Measurements from ENCODE around the gene KDM7A.

DNA sequence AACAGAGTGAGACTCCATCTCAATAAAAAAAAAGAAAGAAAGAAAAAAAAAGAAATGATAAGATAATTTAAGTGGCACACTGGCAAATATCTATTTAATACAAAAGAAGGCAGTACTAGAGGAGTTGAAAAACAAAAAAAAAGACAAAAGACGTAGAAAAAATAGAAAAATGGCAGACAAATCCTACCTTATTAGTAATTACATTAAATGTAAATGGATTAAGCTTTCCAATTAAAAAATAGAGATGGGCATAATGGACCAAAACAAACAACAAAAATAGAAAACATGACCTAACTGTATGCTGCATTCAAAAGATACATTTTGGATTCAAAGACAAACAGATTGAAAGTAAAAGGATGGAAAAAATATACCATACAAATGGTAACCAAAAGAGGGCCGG lies 108.8 kb downstream of the KDM7A start:
- TF ChIP-seq, protein P1, sequence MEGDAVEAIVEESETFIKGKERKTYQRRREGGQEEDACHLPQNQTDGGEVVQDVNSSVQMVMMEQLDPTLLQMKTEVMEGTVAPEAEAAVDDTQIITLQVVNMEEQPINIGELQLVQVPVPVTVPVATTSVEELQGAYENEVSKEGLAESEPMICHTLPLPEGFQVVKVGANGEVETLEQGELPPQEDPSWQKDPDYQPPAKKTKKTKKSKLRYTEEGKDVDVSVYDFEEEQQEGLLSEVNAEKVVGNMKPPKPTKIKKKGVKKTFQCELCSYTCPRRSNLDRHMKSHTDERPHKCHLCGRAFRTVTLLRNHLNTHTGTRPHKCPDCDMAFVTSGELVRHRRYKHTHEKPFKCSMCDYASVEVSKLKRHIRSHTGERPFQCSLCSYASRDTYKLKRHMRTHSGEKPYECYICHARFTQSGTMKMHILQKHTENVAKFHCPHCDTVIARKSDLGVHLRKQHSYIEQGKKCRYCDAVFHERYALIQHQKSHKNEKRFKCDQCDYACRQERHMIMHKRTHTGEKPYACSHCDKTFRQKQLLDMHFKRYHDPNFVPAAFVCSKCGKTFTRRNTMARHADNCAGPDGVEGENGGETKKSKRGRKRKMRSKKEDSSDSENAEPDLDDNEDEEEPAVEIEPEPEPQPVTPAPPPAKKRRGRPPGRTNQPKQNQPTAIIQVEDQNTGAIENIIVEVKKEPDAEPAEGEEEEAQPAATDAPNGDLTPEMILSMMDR (IDR thresholded peaks at IDR 0.05): no peak
- TF ChIP-seq POLR2A (IDR thresholded peaks at IDR 0.05): no peak

All from Peyer's patch (tissue), 4 donors.